ENCODE results near the gene ZNF547. TPM values are rescaled to one million over a fixed set of nuclear protein-coding genes. Genes with fewer than 3 reads are reported as not detected.

ZNF547 gene
- total and polyA plus RNA-seq, 2 donors (not counting 3 experiments of a cell fraction or from before 2014, with no cell fraction given): 1.9 to 2.7 TPM

- BruUV-seq (replicated peaks): no TSS peak
- H3K9ac ChIP-seq (replicated peaks; ENCODE audit: extremely low read depth, insufficient read depth, low read length): no peak overlapping the region
- intact Hi-C loops (cut with micrococcal nuclease) (no loop called here), dilution Hi-C loops (cut with MboI; ENCODE audit: extremely low pct_ligation_motif_present, low sequenced_read_pairs) (no loop called here)
- H3K36me3 ChIP-seq (ENCODE audit: control insufficient read depth in 2 of 2, extremely low read depth in 1 of 2, insufficient read depth in 2 of 2, low read length in 2 of 2): peaks cover 9 to 34% of the 10 kb centered on the region in 2 experiments
- ChIA-PET POLR2A (no interaction called here), CTCF (interaction anchor here (1.0 kb wide), 1 partner anchor 300 kb away, joined by 4 read pairs; no protein-coding TSS in a partner anchor)
- H3K4me1 ChIP-seq (ENCODE audit: control insufficient read depth, extremely low read depth, insufficient read depth, low read length): peaks cover under 1% of the 10 kb centered on the region
- no peak overlapping the region for H3K4me3 ChIP-seq (replicated peaks in 1 of 3; ENCODE audit: insufficient read depth in 1 of 3, low read depth in 1 of 3, low read length in 3 of 3)
- no peaks in the 10 kb centered on the region for H4K20me1 ChIP-seq (replicated peaks; ENCODE audit: control insufficient read depth, extremely low read depth, insufficient read depth, low read length)
- H3K4me2 ChIP-seq (ENCODE audit: insufficient read depth, low read length): no peak overlapping the region
- peaks cover 16% of the 10 kb centered on the region for H3K9me3 ChIP-seq (replicated peaks; ENCODE audit: control insufficient read depth, insufficient read depth, low read length)
- TF ChIP-seq GATA2 (IDR thresholded peaks at IDR 0.05; ENCODE audit: insufficient read depth, insufficient read length, low read depth, low read length) (no peak), MAX (IDR thresholded peaks at IDR 0.05; ENCODE audit: insufficient read depth, insufficient read length) (no peak), EZH2 (IDR thresholded peaks at IDR 0.05; ENCODE audit: borderline replicate concordance, low read depth, low read length, severe bottlenecking) (no peak), POLR2AphosphoS5 (IDR thresholded peaks at IDR 0.05; ENCODE audit: insufficient read depth, low read depth, low read length) (no peak), MYC (IDR thresholded peaks at IDR 0.05; ENCODE audit: low read depth, low read length) (no peak), CTCF (IDR thresholded peaks at IDR 0.05; ENCODE audit: extremely low read depth in 1 of 2, insufficient read depth in 1 of 2, low read depth in 1 of 2, low read length in 2 of 2) (no peak), POLR2A (IDR thresholded peaks at IDR 0.05; ENCODE audit: low read depth, low read length) (no peak), FOS (IDR thresholded peaks at IDR 0.05; ENCODE audit: borderline replicate concordance, insufficient read depth, low read length) (no peak), JUN (IDR thresholded peaks at IDR 0.05; ENCODE audit: borderline replicate concordance, insufficient read depth, insufficient read length, low read depth) (no peak)
- FAIRE-seq (no peak), DNase-seq (ENCODE audit: low read depth, low spot score) (no peak)
- H3K27ac ChIP-seq (ENCODE audit: insufficient read depth, low read depth, low read length): no peak overlapping the region
- H2AFZ ChIP-seq (ENCODE audit: low read depth, low read length): no peak overlapping the region
- H3K79me2 ChIP-seq (ENCODE audit: control insufficient read depth, insufficient read depth, low read length): peaks cover 5% of the 10 kb centered on the region
- no peaks in the 10 kb centered on the region for H3K9me1 ChIP-seq (replicated peaks; ENCODE audit: control insufficient read depth, extremely low read depth, insufficient read depth, low read length)
- H3K27me3 ChIP-seq (ENCODE audit: control insufficient read depth in 2 of 2, insufficient read depth in 2 of 2, low read length in 2 of 2): no peaks in the 10 kb centered on the region
Observed at GRCh38 chr19:57357406-57357805, 5.9 kb upstream of the ZNF547 start.

Measured in endothelial cell of umbilical vein (primary cell).